Tibial nerve (tissue), 4 donors: ENCODE measurements around the gene TBL2.

ENCODE experiments used
- EP300 ChIP-seq, 2 donors: sonication (generic); formaldehyde crosslinking; IDR thresholded peaks; one replicate each; pipeline ENCODE4 v1.6.1; 2017; ENCODE audit warnings: antibody characterized with exemption in 2 of 2, mild to moderate bottlenecking in 1 of 2
- POLR2A ChIP-seq, 2 donors: fragments of 450-650 bp; IDR thresholded peaks; one replicate each; pipeline ENCODE4 v1.6.1; 2017; ENCODE audit warnings: antibody characterized with exemption in 2 of 2, mild to moderate bottlenecking in 2 of 2, moderate library complexity in 2 of 2
- TF ChIP-seq, protein P1 (sequence below), 5 experiments: fragments of 200-600 bp in 3 of 5; fragments of 450-650 bp in 2 of 5; sonication (generic) in 3 of 5; IDR thresholded peaks; one replicate each; pipeline ENCODE4 v1.5.1; 2016 to 2019; ENCODE audit warnings: antibody characterized with exemption in 5 of 5, mild to moderate bottlenecking in 3 of 5, moderate library complexity in 2 of 5

DNA sequence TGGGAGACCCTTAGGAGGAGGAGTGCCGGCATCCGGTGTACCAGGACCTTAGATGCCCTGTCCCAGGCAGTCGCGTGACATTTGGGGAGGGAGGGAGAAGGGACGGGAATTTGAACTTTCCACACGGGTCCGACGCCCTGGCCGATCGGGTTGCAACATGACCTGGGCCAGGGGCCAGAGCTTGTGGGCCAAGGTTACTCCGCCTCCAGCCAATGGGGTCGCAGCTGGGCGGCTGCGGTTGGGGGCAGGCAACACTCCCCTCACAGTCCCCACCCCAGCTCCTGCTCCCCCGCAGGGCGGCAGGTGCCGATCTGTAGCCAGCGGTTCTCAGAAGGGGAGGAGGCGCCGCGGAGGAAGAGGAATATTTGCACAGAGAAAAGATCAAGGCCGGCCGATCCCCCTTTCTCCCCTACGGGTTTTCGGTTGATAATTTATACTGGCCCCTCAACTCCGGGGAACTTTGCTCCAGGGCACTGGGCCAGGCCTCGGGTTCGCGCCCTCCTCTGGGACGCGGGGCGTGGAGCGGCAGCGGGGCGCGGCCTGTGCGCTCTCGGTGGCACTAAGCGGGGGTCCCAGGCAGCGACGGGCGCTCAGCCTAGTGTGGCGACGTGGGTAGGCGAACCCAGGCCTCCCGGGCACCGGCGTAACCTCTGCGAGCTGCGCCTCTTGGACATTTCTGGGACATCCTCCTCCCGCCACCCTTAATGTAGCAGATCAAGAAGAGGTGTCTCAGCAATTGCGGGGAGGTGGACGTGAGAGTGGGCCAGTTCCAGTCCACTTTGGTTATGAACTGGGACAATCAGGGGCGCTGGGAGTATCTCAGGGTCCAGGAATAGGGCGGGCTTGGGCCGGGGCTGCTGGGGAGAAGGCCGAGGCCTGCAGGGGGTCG, 44.8 kb upstream of the TBL2 start:
- TF ChIP-seq POLR2A (IDR thresholded peaks at IDR 0.05) (no peak), EP300 (IDR thresholded peaks at IDR 0.05) (no peak)
- TF ChIP-seq, protein P1, sequence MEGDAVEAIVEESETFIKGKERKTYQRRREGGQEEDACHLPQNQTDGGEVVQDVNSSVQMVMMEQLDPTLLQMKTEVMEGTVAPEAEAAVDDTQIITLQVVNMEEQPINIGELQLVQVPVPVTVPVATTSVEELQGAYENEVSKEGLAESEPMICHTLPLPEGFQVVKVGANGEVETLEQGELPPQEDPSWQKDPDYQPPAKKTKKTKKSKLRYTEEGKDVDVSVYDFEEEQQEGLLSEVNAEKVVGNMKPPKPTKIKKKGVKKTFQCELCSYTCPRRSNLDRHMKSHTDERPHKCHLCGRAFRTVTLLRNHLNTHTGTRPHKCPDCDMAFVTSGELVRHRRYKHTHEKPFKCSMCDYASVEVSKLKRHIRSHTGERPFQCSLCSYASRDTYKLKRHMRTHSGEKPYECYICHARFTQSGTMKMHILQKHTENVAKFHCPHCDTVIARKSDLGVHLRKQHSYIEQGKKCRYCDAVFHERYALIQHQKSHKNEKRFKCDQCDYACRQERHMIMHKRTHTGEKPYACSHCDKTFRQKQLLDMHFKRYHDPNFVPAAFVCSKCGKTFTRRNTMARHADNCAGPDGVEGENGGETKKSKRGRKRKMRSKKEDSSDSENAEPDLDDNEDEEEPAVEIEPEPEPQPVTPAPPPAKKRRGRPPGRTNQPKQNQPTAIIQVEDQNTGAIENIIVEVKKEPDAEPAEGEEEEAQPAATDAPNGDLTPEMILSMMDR (IDR thresholded peaks at IDR 0.05): no peak
